ENCODE measurements around the gene CARD9.

CARD9 gene

GRCh38 chr9:136399176-136400037 is 25.9 kb upstream of the CARD9 start:
- in situ Hi-C loops (cut with HindIII; ENCODE audit: low pct_ligation_motif_present, low sequenced_read_pairs): no loop called here
- H3K27me3 ChIP-seq (replicated peaks): no peaks in the 10 kb centered on the region
- peak; percentile 19 for DNase-seq
- peak overlapping the region; percentile 62 for H3K27ac ChIP-seq
- peaks cover 52% of the 10 kb centered on the region for H3K36me3 ChIP-seq (replicated peaks)
- TF ChIP-seq CTCF (IDR thresholded peaks at IDR 0.05; ENCODE audit: low read depth, low read length, missing control alignments): no peak
- H3K4me3 ChIP-seq (ENCODE audit: low read depth, low read length): peak overlapping the region; percentile 81

- in situ Hi-C loops (cut with HindIII; ENCODE audit: low pct_ligation_motif_present, low sequenced_read_pairs): no loop called here
- Histone ChIP-seq H3K36me3 (replicated peaks) (peaks cover 55% of the 10 kb centered on the region), H3K27ac (no peak overlapping the region), H3K27me3 (replicated peaks) (no peaks in the 10 kb centered on the region), H3K4me3 (ENCODE audit: low read depth, low read length) (no peak overlapping the region)
- no peak for TF ChIP-seq CTCF (IDR thresholded peaks at IDR 0.05; ENCODE audit: low read depth, low read length, missing control alignments)
- no peak for DNase-seq
Measured at GRCh38 chr9:136398286-136398685, 24.8 kb upstream of the CARD9 start.

DNA sequence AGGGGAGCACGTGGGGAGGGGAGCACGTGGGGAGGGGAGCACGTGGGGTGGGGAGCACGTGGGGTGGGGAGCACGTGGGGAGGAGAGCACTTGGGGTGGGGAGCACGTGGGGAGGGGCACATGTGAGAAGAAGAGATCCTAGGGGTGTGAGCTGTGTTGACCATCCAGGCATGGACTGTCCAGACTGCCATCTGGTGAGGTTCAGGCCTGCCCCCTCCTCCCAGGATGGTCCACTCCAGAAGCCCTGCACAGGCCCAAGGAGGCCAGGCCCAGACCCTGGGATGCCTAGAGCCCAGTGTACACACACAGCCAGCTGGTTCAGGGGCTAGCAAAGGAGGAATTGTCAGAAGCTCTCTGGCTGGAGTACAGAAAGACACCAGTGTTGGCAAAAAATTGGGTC is 24.2 kb upstream of the CARD9 start:
- TF ChIP-seq CTCF (IDR thresholded peaks at IDR 0.05; ENCODE audit: low read depth, low read length, missing control alignments): no peak
- in situ Hi-C loops (cut with HindIII; ENCODE audit: low pct_ligation_motif_present, low sequenced_read_pairs): no loop called here
- H3K36me3 ChIP-seq (replicated peaks): peaks cover 61% of the 10 kb centered on the region

GRCh38 chr9:136396219-136396515 is 22.7 kb upstream of the CARD9 start:
- no peak overlapping the region for H3K4me3 ChIP-seq (ENCODE audit: low read depth, low read length)
- no peak for TF ChIP-seq CTCF (IDR thresholded peaks at IDR 0.05; ENCODE audit: low read depth, low read length, missing control alignments)
- no peaks in the 10 kb centered on the region for H3K27me3 ChIP-seq (replicated peaks)
- peaks cover 71% of the 10 kb centered on the region for H3K36me3 ChIP-seq (replicated peaks)
- no peak overlapping the region for H3K27ac ChIP-seq
- in situ Hi-C loops (cut with HindIII; ENCODE audit: low pct_ligation_motif_present, low sequenced_read_pairs): no loop called here
- no peak for DNase-seq

More for the DNA sequence above, 24.2 kb upstream of the CARD9 start:
- Histone ChIP-seq H3K27ac (no peak overlapping the region), H3K27me3 (replicated peaks) (no peaks in the 10 kb centered on the region), H3K4me3 (ENCODE audit: low read depth, low read length) (no peak overlapping the region)
- DNase-seq: no peak

GRCh38 chr9:136395345-136396218 is 22.1 kb upstream of the CARD9 start:
- no peak overlapping the region for H3K4me3 ChIP-seq (ENCODE audit: low read depth, low read length)
- in situ Hi-C loops (cut with HindIII; ENCODE audit: low pct_ligation_motif_present, low sequenced_read_pairs): no loop called here
- TF ChIP-seq CTCF (IDR thresholded peaks at IDR 0.05; ENCODE audit: low read depth, low read length, missing control alignments): no peak
- H3K27me3 ChIP-seq (replicated peaks): no peaks in the 10 kb centered on the region
- H3K36me3 ChIP-seq (replicated peaks): peaks cover 74% of the 10 kb centered on the region
- no peak overlapping the region for H3K27ac ChIP-seq
- no peak for DNase-seq
